Thoracic aorta (tissue), 2 donors: ENCODE data around the gene TSPO2. TPM values are rescaled to one million over a fixed set of nuclear protein-coding genes. Genes with fewer than 3 reads are reported as not detected.

Source experiments
- ATAC-seq: fragments of 150-250 bp; one replicate; pipeline ENCODE4 v1.8.0; 2017; ENCODE audit warnings: low read depth; ENCODE audit not compliant: insufficient number of reproducible peaks, low FRiP score
- DNase-seq: peaks from one replicate; pipeline ENCODE4 v3.0.0-alpha.2; 2020; ENCODE audit warnings: low spot score
- H3K27ac ChIP-seq, 2 donors: fragments of 200-600 bp; sonication (generic); 1 replicate in 1 of 2; 2 replicates in 1 of 2; pipeline ENCODE4 v1.5.1; 2016; ENCODE audit warnings: mild to moderate bottlenecking in 2 of 2, moderate library complexity in 2 of 2
- H3K27me3 ChIP-seq: fragments of 200-600 bp; sonication (generic); replicated peaks from 2 replicates; pipeline ENCODE4 v1.6.0; 2016; ENCODE audit warnings: mild to moderate bottlenecking; ENCODE audit not compliant: insufficient read depth
- H3K36me3 ChIP-seq: fragments of 200-600 bp; sonication (generic); one replicate; pipeline ENCODE4 v1.5.1; 2016
- H3K4me1 ChIP-seq, 2 donors: fragments of 200-600 bp; sonication (generic); 1 replicate in 1 of 2; 2 replicates in 1 of 2; pipeline versions ENCODE4 v1.5.1 to v1.6.0; 2016; ENCODE audit warnings: low read depth in 2 of 2, mild to moderate bottlenecking in 1 of 2; ENCODE audit not compliant: control insufficient read depth in 1 of 2
- H3K4me3 ChIP-seq: fragments of 200-600 bp; sonication (generic); 2 replicates; pipeline ENCODE4 v1.5.1; 2016; ENCODE audit warnings: mild to moderate bottlenecking
- H3K9me3 ChIP-seq: fragments of 200-600 bp; sonication (generic); 2 replicates; pipeline ENCODE4 v1.5.1; 2016
- CTCF ChIP-seq: fragments of 200-600 bp; sonication (generic); IDR thresholded peaks from one replicate; pipeline ENCODE4 v1.5.1; 2019; ENCODE audit warnings: antibody characterized with exemption
- total RNA-seq, 2 donors: library from RNA; depleted of rRNA; stranded (reverse); fragments of >200 nt; gene quantifications; one replicate each; pipeline versions ENCODE4 v1.1.0 to v1.2.3, GENCODE V29; 2016

Gene TSPO2
- total RNA-seq, 2 donors from 2014 or later = not detected

- DNase-seq (no peak), ATAC-seq (no peak)
- Histone ChIP-seq H3K4me1 (no peaks in the 10 kb centered on the region), H3K27ac (no peak overlapping the region), H3K9me3 (no peaks in the 10 kb centered on the region), H3K4me3 (no peak overlapping the region), H3K27me3 (no peaks in the 10 kb centered on the region), H3K36me3 (no peaks in the 10 kb centered on the region)
- TF ChIP-seq CTCF = no peak
These were observed 5.7 kb upstream of the TSPO2 start for GRCh38 chr6:41036601-41037000.

GRCh38 chr6:41037107-41037900 lies 5.0 kb upstream of the TSPO2 start:
- DNase-seq (no peak), ATAC-seq (no peak)
- Histone ChIP-seq H3K36me3 (no peaks in the 10 kb centered on the region), H3K4me1 (no peaks in the 10 kb centered on the region), H3K4me3 (no peak overlapping the region), H3K27ac (no peak overlapping the region), H3K9me3 (no peaks in the 10 kb centered on the region), H3K27me3 (no peaks in the 10 kb centered on the region)
- no peak for TF ChIP-seq CTCF

DNA sequence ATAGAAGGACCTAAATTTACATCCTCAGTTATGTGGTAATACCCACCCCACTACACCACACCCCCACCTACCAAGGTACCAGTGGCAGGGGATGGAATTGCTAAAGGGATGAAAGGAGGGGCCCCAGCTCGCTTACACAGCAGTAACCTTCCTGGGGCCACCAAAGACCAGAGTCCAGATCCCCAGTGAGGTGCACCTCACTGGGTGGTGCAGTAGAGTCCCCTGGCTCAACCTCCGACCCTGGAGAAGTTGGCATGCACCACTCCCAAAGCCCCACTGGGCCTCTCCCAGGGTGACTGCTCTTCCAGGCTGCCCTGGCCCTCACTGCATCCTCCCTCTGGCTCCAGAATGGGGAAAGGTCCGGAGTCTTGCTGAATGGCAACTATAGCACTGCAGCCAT lies 4.1 kb upstream of the TSPO2 start:
- no peak overlapping the region for H3K4me3 ChIP-seq
- ATAC-seq (no peak), DNase-seq (no peak)
- H3K4me1 ChIP-seq = no peaks in the 10 kb centered on the region
- no peaks in the 10 kb centered on the region for H3K9me3 ChIP-seq
- no peaks in the 10 kb centered on the region for H3K27me3 ChIP-seq
- TF ChIP-seq CTCF = no peak
- no peak overlapping the region for H3K27ac ChIP-seq
- no peaks in the 10 kb centered on the region for H3K36me3 ChIP-seq

- no peak within 1 kb of the TSS for H3K4me3 ChIP-seq
- H3K9me3 ChIP-seq = no peaks in the 10 kb centered on the region
- no peak for DNase-seq
- H3K4me1 ChIP-seq = no peaks in the 10 kb centered on the region
- H3K27me3 ChIP-seq = no peaks in the 10 kb centered on the region
- no peak for ATAC-seq
- no peaks in the 10 kb centered on the region for H3K36me3 ChIP-seq
- no peak for TF ChIP-seq CTCF
- H3K27ac ChIP-seq = no peak within 1 kb of the TSS
These were observed 2.9 kb upstream of the TSPO2 start, which contains the start of gene UNC5CL for GRCh38 chr6:41039060-41039998. TSS of gene UNC5CL (minus strand) at chr6:41039221. CDS start at chr6:41035074, 4,147 bp downstream.
